ENCODE measurements around the gene SPO11.

DNA sequence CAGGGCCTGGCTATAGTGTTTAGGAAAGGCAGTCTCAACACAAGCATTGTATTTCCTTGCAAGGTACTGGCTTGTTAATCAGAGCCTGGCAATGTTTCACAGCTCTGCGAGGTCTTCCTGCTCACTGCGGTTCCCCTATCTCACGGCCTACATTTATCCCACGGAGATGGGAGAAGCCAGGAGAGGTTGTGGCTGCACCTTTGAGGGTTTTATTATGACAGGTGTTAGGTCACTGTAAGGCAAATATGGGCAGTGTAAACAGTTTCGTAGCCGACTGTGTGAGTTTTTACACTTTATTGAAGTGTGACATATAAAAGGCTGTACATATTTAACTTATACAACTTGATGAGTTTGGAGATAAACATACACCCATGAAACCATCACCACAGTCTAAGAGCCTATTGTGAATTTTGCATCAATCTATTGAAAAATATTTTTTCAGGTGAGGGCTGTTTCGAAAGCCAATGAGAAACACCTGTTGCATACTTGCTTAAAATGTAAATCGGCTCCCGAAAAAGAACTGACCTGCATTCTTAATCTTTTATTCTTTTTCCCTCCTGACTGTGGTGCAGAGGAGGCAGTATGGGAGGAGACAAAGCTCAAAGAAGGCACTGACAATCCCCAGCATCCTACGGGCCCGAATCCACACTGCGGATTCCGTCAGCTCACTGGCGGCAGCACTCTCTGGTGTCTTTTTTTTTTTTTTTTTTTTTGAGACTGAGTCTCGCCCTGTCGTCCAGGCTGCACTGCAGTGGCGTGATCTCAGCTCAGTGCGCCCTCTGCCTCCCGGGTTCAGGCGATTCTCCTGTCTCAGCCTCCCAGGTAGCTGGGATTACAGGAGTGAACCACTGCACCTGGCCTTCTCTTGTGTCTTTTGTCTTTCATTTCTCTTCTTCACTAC, 54.1 kb downstream of the SPO11 start:
- TF ChIP-seq, protein P1, sequence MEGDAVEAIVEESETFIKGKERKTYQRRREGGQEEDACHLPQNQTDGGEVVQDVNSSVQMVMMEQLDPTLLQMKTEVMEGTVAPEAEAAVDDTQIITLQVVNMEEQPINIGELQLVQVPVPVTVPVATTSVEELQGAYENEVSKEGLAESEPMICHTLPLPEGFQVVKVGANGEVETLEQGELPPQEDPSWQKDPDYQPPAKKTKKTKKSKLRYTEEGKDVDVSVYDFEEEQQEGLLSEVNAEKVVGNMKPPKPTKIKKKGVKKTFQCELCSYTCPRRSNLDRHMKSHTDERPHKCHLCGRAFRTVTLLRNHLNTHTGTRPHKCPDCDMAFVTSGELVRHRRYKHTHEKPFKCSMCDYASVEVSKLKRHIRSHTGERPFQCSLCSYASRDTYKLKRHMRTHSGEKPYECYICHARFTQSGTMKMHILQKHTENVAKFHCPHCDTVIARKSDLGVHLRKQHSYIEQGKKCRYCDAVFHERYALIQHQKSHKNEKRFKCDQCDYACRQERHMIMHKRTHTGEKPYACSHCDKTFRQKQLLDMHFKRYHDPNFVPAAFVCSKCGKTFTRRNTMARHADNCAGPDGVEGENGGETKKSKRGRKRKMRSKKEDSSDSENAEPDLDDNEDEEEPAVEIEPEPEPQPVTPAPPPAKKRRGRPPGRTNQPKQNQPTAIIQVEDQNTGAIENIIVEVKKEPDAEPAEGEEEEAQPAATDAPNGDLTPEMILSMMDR (IDR thresholded peaks at IDR 0.05): no peak
- TF ChIP-seq MYC (IDR thresholded peaks at IDR 0.05; ENCODE audit: borderline replicate concordance, low read length) (no peak), BHLHE40 (IDR thresholded peaks at IDR 0.05; ENCODE audit: low read depth, low read length) (no peak), RNF2 (IDR thresholded peaks at IDR 0.05; ENCODE audit: borderline replicate concordance, low read depth) (no peak), EHMT2 (IDR thresholded peaks at IDR 0.05; ENCODE audit: low read depth) (no peak)
- TF ChIP-seq, protein P2, sequence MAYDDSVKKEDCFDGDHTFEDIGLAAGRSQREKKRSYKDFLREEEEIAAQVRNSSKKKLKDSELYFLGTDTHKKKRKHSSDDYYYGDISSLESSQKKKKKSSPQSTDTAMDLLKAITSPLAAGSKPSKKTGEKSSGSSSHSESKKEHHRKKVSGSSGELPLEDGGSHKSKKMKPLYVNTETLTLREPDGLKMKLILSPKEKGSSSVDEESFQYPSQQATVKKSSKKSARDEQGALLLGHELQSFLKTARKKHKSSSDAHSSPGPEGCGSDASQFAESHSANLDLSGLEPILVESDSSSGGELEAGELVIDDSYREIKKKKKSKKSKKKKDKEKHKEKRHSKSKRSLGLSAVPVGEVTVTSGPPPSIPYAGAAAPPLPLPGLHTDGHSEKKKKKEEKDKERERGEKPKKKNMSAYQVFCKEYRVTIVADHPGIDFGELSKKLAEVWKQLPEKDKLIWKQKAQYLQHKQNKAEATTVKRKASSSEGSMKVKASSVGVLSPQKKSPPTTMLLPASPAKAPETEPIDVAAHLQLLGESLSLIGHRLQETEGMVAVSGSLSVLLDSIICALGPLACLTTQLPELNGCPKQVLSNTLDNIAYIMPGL (CRISPR knock-in tag; IDR thresholded peaks at IDR 0.05; ENCODE audit: borderline replicate concordance): no peak
- TF ChIP-seq, protein P3, sequence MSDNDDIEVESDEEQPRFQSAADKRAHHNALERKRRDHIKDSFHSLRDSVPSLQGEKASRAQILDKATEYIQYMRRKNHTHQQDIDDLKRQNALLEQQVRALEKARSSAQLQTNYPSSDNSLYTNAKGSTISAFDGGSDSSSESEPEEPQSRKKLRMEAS (IDR thresholded peaks at IDR 0.05): no peak
